Hepatocyte (in vitro differentiated cells): ENCODE data around the gene NTNG2.

Experiments
- CTCF ChIP-seq: fragments of 200-600 bp; sonication (generic); IDR thresholded peaks from 2 replicates; pipeline ENCODE4 v1.5.1; 2016; ENCODE audit warnings: antibody characterized with exemption, mild to moderate bottlenecking; ENCODE audit not compliant: poor library complexity
- EZH2 ChIP-seq: fragments of 200-600 bp; sonication (generic); IDR thresholded peaks from 2 replicates; pipeline ENCODE4 v1.6.1; 2016; ENCODE audit warnings: antibody characterized with exemption, mild to moderate bottlenecking, borderline replicate concordance
- EZH2phosphoT487 ChIP-seq: fragments of 200-600 bp; sonication (generic); IDR thresholded peaks from one replicate; pipeline ENCODE4 v1.6.1; 2018; ENCODE audit warnings: antibody characterized with exemption, mild to moderate bottlenecking, low read depth, moderate library complexity; ENCODE audit not compliant: unreplicated experiment, severe bottlenecking

- no peak for TF ChIP-seq CTCF
- no peak for TF ChIP-seq EZH2phosphoT487
- TF ChIP-seq EZH2: no peak
These were observed 56.4 kb downstream of the NTNG2 start for GRCh38 chr9:132218208-132218607.
